Measurements from ENCODE around the gene REX1BD.

REX1BD gene

GRCh38 chr19:18603255-18603957, 14.8 kb downstream of the REX1BD start:
- no peak for DNase-seq (ENCODE audit: low read depth)

- DNase-seq (ENCODE audit: low read depth): no peak
These were observed 15.6 kb downstream of the REX1BD start for GRCh38 chr19:18603958-18604819.

- DNase-seq (ENCODE audit: low read depth): no peak
These were observed 16.2 kb downstream of the REX1BD start for GRCh38 chr19:18604820-18605159.

GRCh38 chr19:18605196-18605545, 16.6 kb downstream of the REX1BD start:
- DNase-seq (ENCODE audit: low read depth): no peak

GRCh38 chr19:18605546-18606280, 17.1 kb downstream of the REX1BD start:
- no peak for DNase-seq (ENCODE audit: low read depth)

GRCh38 chr19:18606281-18607225, 18.0 kb downstream of the REX1BD start, which contains the start of gene CRLF1:
Gene CRLF1 (minus strand): TSS chr19:18606799. CDS start chr19:18606656, 143 bp downstream.
- no peak for DNase-seq (ENCODE audit: low read depth)

- no peak for DNase-seq (ENCODE audit: low read depth)
These were observed 18.9 kb downstream of the REX1BD start for GRCh38 chr19:18607226-18608101.

GRCh38 chr19:18608102-18608804, 19.7 kb downstream of the REX1BD start:
- no peak for DNase-seq (ENCODE audit: low read depth)

- DNase-seq (ENCODE audit: low read depth): no peak
These were observed 20.5 kb downstream of the REX1BD start for GRCh38 chr19:18608805-18609716.

GRCh38 chr19:18609717-18610051, 21.1 kb downstream of the REX1BD start:
- no peak for DNase-seq (ENCODE audit: low read depth)

- no peak for DNase-seq (ENCODE audit: low read depth)
These were observed 21.6 kb downstream of the REX1BD start for GRCh38 chr19:18610245-18610555.

GRCh38 chr19:18610556-18611326, 22.1 kb downstream of the REX1BD start:
- DNase-seq (ENCODE audit: low read depth): no peak

GRCh38 chr19:18611327-18612050, 22.9 kb downstream of the REX1BD start:
- no peak for DNase-seq (ENCODE audit: low read depth)

GRCh38 chr19:18612051-18612771, 23.6 kb downstream of the REX1BD start:
- no peak for DNase-seq (ENCODE audit: low read depth)

- DNase-seq (ENCODE audit: low read depth): no peak
These were observed 24.4 kb downstream of the REX1BD start, which contains the start of gene TMEM59L for GRCh38 chr19:18612772-18613588. Gene TMEM59L (plus strand): TSS chr19:18612870. CDS start chr19:18612959, 89 bp downstream.

Data from stimulated activated CD8-positive, alpha-beta memory T cell treated with anti-CD3 and anti-CD28 coated beads, Interleukin-12 subunit alpha, Interleukin-12 subunit beta, amount 100 ng/mL, for 1 hour (primary cell).